HepG2 (cell line): Measurements from ENCODE around the gene BRIP1. TPM values are rescaled to one million over a fixed set of nuclear protein-coding genes. Genes with fewer than 3 reads are reported as not detected.

ENCODE experiments used
- ATAC-seq: fragments of 200-7000 bp; cut with Tn5 transposase; 3 replicates; pipeline ENCODE4 v1.9.1; 2020; ENCODE audit warnings: mild to moderate bottlenecking, moderate library complexity
- BruUV-seq: library from RNA; stranded (reverse); fragments of 400-500 nt; replicated peaks from 2 replicates; lab custom pipeline; 2021; lab: Mats Ljungman, UMichigan
- CTCF ChIA-PET: fragments of 300-600 bp; formaldehyde crosslinking; extraction: SDS; loops from one replicate; lab custom pipeline; 2021; ENCODE audit warnings: low total read pairs, inconsistent platforms, low intra/inter-chr PET ratio; lab: Yijun Ruan, JAX
- POLR2A ChIA-PET: fragments of 350-600 bp; sonication (Branson Sonifier 250); formaldehyde crosslinking; loops from one replicate; lab custom pipeline; 2020; ENCODE audit warnings: antibody characterized with exemption, inconsistent platforms; lab: Yijun Ruan, JAX
- DNase-seq: peaks from one replicate; pipeline ENCODE4 v3.0.0-alpha.2; 2015; ENCODE audit warnings: low spot score
- FAIRE-seq: peaks from 3 replicates; lab custom pipeline; 2011; peaks lifted over from hg19 to GRCh38; lab: Jason Lieb, UNC
- H2AFZ ChIP-seq: one replicate; pipeline ENCODE4 v1.6.1; 2011; ENCODE audit warnings: low read length, inconsistent platforms
- H3K27ac ChIP-seq: fragments of 300-600 bp; 3 replicates; pipeline ENCODE4 v1.8.0; 2011; ENCODE audit warnings: mixed run types, mild to moderate bottlenecking, mixed read lengths, low read length, inconsistent platforms; ENCODE audit not compliant: insufficient read depth; ENCODE audit errors: extremely low read length
- H3K27me3 ChIP-seq, 2 experiments: fragments of 200-600 bp in 1 of 2; 2 replicates in 1 of 2; 3 replicates in 1 of 2; pipeline versions ENCODE4 v1.6.0 to v1.8.0; 2011; ENCODE audit warnings: low read length in 2 of 2, mild to moderate bottlenecking in 2 of 2, moderate library complexity in 2 of 2, inconsistent platforms in 1 of 2; ENCODE audit not compliant: insufficient read depth in 2 of 2, control insufficient read depth in 1 of 2
- H3K36me3 ChIP-seq, 2 experiments: fragments of 200-600 bp in 1 of 2; replicated peaks in 1 of 2; 2 replicates in 1 of 2; 3 replicates in 1 of 2; pipeline versions ENCODE4 v1.5.1 to v1.8.0; 2011; ENCODE audit warnings: low read length in 2 of 2, inconsistent platforms in 1 of 2; ENCODE audit not compliant: insufficient read depth in 2 of 2, control insufficient read depth in 1 of 2
- H3K4me1 ChIP-seq: 2 replicates; pipeline ENCODE4 v1.5.1; 2012; ENCODE audit warnings: low read length, inconsistent platforms; ENCODE audit not compliant: insufficient read depth
- H3K4me2 ChIP-seq: 2 replicates; pipeline ENCODE4 v1.6.0; 2011; ENCODE audit warnings: low read depth, low read length, inconsistent platforms
- H3K4me3 ChIP-seq, 3 experiments: fragments of 200-600 bp in 1 of 3; sonication (generic), shearing (Covaris generic) in 1 of 3; replicated peaks in 1 of 3; 2 replicates each; pipeline ENCODE4 v1.5.1; 2011 to 2016; ENCODE audit warnings: low read length in 3 of 3, inconsistent platforms in 2 of 3, low read depth in 2 of 3, mild to moderate bottlenecking in 2 of 3, control low read depth in 1 of 3, mixed read lengths in 1 of 3; ENCODE audit not compliant: insufficient read depth in 1 of 3
- H3K79me2 ChIP-seq: one replicate; pipeline ENCODE4 v1.6.1; 2011; ENCODE audit warnings: low read length, inconsistent platforms; ENCODE audit not compliant: insufficient read depth
- H3K9ac ChIP-seq: 2 replicates; pipeline ENCODE4 v1.6.0; 2011; ENCODE audit warnings: mild to moderate bottlenecking, low read depth, low read length, inconsistent platforms; ENCODE audit not compliant: insufficient read depth
- H3K9me3 ChIP-seq: 2 replicates; pipeline ENCODE4 v1.5.1; 2012; ENCODE audit warnings: mild to moderate bottlenecking, low read length
- H4K20me1 ChIP-seq: 2 replicates; pipeline ENCODE4 v1.6.0; 2011; ENCODE audit warnings: inconsistent platforms, mild to moderate bottlenecking, low read length, moderate library complexity; ENCODE audit not compliant: insufficient read depth
- CERS6 ChIP-seq: sonication (generic); formaldehyde crosslinking; IDR thresholded peaks from 2 replicates; pipeline ENCODE4 v1.5.0; 2020; ENCODE audit warnings: missing genetic modification reagents
- HMGXB4 ChIP-seq, 2 experiments: sonication (generic) in 1 of 2; formaldehyde crosslinking in 1 of 2; IDR thresholded peaks; 2 replicates each; pipeline versions ENCODE4 v1.4.0 to v1.6.1; 2018 to 2020; ENCODE audit warnings: missing genetic modification reagents in 2 of 2, borderline replicate concordance in 1 of 2, low read depth in 1 of 2, mild to moderate bottlenecking in 1 of 2, missing biosample characterization in 1 of 2
- HNRNPK ChIP-seq: fragments of 200-400 bp; formaldehyde crosslinking; IDR thresholded peaks from 2 replicates; pipeline ENCODE4 v1.6.1; 2018; ENCODE audit warnings: low read length, low read depth, moderate library complexity, mild to moderate bottlenecking; ENCODE audit not compliant: poor library complexity, severe bottlenecking
- NFYC ChIP-seq: IDR thresholded peaks from 2 replicates; pipeline ENCODE4 v1.6.1; 2016; ENCODE audit warnings: missing genetic modification reagents, missing compliant biosample characterization
- SMC3 ChIP-seq: IDR thresholded peaks from 2 replicates; pipeline ENCODE4 v1.6.1; 2011; ENCODE audit warnings: low read length, improper control_type of control experiment
- ZC3H4 ChIP-seq: sonication (generic); formaldehyde crosslinking; IDR thresholded peaks from 2 replicates; pipeline ENCODE4 v1.4.0; 2020; ENCODE audit warnings: missing genetic modification reagents, borderline replicate concordance
- ZNF232 ChIP-seq: sonication (generic); formaldehyde crosslinking; IDR thresholded peaks from 2 replicates; pipeline ENCODE4 v1.4.0; 2020; ENCODE audit warnings: missing genetic modification reagents, borderline replicate concordance
- ZNF3 ChIP-seq: IDR thresholded peaks from 2 replicates; pipeline ENCODE4 v1.7.0; 2017; ENCODE audit warnings: inconsistent platforms
- ZNF776 ChIP-seq: sonication (generic); formaldehyde crosslinking; IDR thresholded peaks from 2 replicates; pipeline ENCODE4 v1.4.0; 2020; ENCODE audit warnings: mild to moderate bottlenecking, missing genetic modification reagents
- WGBS: methylation state at CpG from one replicate; pipeline ENCODE4 v1.1.6; 2017; ENCODE audit warnings: low lambda C conversion rate; 5-methylcytosine and 5-hydroxymethylcytosine counted together
- in situ Hi-C: cut with HindIII; loops from 2 replicates; pipeline ENCODE4 v1.10.0; 2017; ENCODE audit warnings: low pct_unique_long_range_greater_than_20kb; ENCODE audit not compliant: extremely low pct_ligation_motif_present
- intact Hi-C: fragments of 100-400 bp; cut with micrococcal nuclease; formaldehyde crosslinking; loops from one replicate; pipeline ENCODE4 v1.10.0; 2022; ENCODE audit not compliant: unreplicated experiment
- polyA plus RNA-seq, 8 experiments: library from polyadenylated mRNA; depleted of rRNA in 3 of 8; stranded (reverse) in 7 of 8; unstranded in 1 of 8; fragments of >200 nt; fragmentation: Illumina TruSeq in 4 of 8; extraction: Trizol in 4 of 8; gene quantifications; 2 replicates each; pipeline versions ENCODE4 v1.2.1 to v1.2.3, GENCODE V29; 2011 to 2016; ENCODE audit warnings: low read depth in 4 of 8, missing spikeins in 1 of 8, mixed read lengths in 1 of 8; ENCODE audit not compliant: insufficient read depth in 1 of 8
- total RNA-seq, 5 experiments: library from RNA; depleted of rRNA; stranded (reverse); fragments of >200 nt; fragmentation: Illumina TruSeq; extraction: Trizol; gene quantifications; 2 replicates each; pipeline ENCODE4 v1.2.3, GENCODE V29; 2016; ENCODE audit warnings: low read depth in 1 of 5
- TF ChIP-seq, protein P1 (sequence below): sonication (generic); formaldehyde crosslinking; IDR thresholded peaks from 2 replicates; pipeline ENCODE4 v1.4.0; 2020; ENCODE audit warnings: missing genetic modification reagents, borderline replicate concordance

The BRIP1 gene
- total and polyA plus RNA-seq, 2 of the 13 experiments (the other 11 are each of a cell fraction or from before 2014, with no cell fraction given): 3.8 to 27.7 TPM

GRCh38 chr17:61843435-61843834 lies 19.9 kb downstream of the BRIP1 start (continued):
- TF ChIP-seq ZC3H4 (CRISPR knock-in tag) (no peak), HNRNPK (no peak), ZNF776 (no peak), SMC3 (no peak), ZNF232 (CRISPR knock-in tag) (no peak)
- TF ChIP-seq, all 625 proteins: peak for 0

GRCh38 chr17:61842899-61843298 lies 20.4 kb downstream of the BRIP1 start:
- ChIA-PET CTCF (no interaction called here), POLR2A (no interaction called here)
- no peak for DNase-seq
- H3K9ac ChIP-seq: no peak overlapping the region
- H4K20me1 ChIP-seq: no peaks in the 10 kb centered on the region
- TF ChIP-seq CERS6 (CRISPR knock-in tag) (no peak), ZNF3 (CRISPR knock-in tag) (no peak), HMGXB4 (CRISPR knock-in tag; IDR thresholded peaks at IDR 0.05; ENCODE audit: borderline replicate concordance in 1 of 2, low read depth in 1 of 2) (no peak), NFYC (CRISPR knock-in tag) (no peak)
- TF ChIP-seq, protein P1, sequence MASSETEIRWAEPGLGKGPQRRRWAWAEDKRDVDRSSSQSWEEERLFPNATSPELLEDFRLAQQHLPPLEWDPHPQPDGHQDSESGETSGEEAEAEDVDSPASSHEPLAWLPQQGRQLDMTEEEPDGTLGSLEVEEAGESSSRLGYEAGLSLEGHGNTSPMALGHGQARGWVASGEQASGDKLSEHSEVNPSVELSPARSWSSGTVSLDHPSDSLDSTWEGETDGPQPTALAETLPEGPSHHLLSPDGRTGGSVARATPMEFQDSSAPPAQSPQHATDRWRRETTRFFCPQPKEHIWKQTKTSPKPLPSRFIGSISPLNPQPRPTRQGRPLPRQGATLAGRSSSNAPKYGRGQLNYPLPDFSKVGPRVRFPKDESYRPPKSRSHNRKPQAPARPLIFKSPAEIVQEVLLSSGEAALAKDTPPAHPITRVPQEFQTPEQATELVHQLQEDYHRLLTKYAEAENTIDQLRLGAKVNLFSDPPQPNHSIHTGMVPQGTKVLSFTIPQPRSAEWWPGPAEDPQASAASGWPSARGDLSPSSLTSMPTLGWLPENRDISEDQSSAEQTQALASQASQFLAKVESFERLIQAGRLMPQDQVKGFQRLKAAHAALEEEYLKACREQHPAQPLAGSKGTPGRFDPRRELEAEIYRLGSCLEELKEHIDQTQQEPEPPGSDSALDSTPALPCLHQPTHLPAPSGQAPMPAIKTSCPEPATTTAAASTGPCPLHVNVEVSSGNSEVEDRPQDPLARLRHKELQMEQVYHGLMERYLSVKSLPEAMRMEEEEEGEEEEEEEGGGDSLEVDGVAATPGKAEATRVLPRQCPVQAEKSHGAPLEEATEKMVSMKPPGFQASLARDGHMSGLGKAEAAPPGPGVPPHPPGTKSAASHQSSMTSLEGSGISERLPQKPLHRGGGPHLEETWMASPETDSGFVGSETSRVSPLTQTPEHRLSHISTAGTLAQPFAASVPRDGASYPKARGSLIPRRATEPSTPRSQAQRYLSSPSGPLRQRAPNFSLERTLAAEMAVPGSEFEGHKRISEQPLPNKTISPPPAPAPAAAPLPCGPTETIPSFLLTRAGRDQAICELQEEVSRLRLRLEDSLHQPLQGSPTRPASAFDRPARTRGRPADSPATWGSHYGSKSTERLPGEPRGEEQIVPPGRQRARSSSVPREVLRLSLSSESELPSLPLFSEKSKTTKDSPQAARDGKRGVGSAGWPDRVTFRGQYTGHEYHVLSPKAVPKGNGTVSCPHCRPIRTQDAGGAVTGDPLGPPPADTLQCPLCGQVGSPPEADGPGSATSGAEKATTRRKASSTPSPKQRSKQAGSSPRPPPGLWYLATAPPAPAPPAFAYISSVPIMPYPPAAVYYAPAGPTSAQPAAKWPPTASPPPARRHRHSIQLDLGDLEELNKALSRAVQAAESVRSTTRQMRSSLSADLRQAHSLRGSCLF: no peak
- intact Hi-C loops (no loop called here), in situ Hi-C loops (loop anchor here (25.0 kb wide), 1 partner anchor 831 kb away; no protein-coding TSS in a partner anchor)
- 95% methylated on average over 1 of the region's 1 CpG for WGBS
- H3K27ac ChIP-seq: no peak overlapping the region
- H3K79me2 ChIP-seq: no peaks in the 10 kb centered on the region
- no peak overlapping the region for H3K4me2 ChIP-seq
- no peaks in the 10 kb centered on the region for H3K27me3 ChIP-seq
- peaks cover 11 to 29% of the 10 kb centered on the region in 2 experiments for H3K36me3 ChIP-seq
- H2AFZ ChIP-seq: no peak overlapping the region
- ATAC-seq: no peak
- H3K4me3 ChIP-seq: no peak overlapping the region
- H3K9me3 ChIP-seq: no peaks in the 10 kb centered on the region
- FAIRE-seq: no peak
- no peaks in the 10 kb centered on the region for H3K4me1 ChIP-seq
- BruUV-seq: no TSS peak
